Activated T-helper 1 cell treated with anti-CD3 and anti-CD28 coated beads, Interleukin-2, amount 50 U/mL, for 16 hours (primary cell): ENCODE measurements around the gene FN3K.
"Not testable (repeated sequence)": the region's sequence is repeated elsewhere in the genome, so short reads cannot be mapped to it uniquely, and the experiment has no call there.

Experiments used
- DNase-seq, 2 donors: peaks; one replicate each; pipeline ENCODE4 v3.0.0-alpha.2; 2020; ENCODE audit warnings: low read depth in 1 of 2, low spot score in 1 of 2

FN3K gene

GRCh38 chr17:82772026-82772425 is 36.6 kb downstream of the FN3K start:
- no peak for DNase-seq

DNA sequence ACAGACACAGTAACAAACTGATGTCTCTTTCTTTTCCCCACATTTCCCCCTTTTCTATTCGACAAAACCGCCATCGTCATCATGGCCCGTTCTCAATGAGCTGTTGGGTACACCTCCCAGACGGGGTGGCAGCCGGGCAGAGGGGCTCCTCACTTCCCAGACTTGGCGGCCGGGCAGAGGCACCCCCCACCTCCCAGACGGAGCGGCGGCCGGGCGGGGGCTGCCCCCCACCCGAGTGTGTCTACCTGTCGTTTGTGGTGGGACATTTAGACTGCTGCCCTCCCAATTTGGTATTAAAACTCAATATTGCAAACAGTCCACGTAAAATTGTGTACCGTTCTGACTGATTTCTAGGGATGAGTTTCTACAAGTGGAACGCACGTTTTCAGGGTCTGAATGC is 39.0 kb downstream of the FN3K start:
- DNase-seq = not testable (repeated sequence)

GRCh38 chr17:82775001-82775823 is 39.8 kb downstream of the FN3K start:
- DNase-seq = no peak

GRCh38 chr17:82776454-82776853 is 41.0 kb downstream of the FN3K start:
- no peak for DNase-seq

GRCh38 chr17:82777778-82778375 is 42.5 kb downstream of the FN3K start:
- DNase-seq = not testable (repeated sequence)

DNA sequence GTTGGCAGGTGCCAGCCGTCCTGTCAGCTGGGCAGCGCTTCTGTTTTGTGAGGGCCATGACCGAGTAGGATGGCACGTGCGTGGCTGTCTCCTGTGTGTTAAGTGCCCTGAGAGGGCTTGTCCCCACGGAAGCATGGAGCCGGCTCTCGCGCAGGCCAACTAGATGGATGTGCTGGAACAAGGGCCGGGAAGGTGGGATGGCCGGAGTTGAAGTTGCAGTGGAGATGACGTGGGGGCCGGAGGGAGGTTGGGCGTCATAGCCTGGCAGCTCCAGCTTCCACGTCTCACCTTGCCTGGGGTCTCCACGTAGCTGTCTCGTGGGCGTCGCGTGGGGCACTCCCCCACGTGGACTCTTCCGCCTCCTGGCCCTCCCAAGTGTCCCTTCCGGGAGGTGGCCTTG is 44.1 kb downstream of the FN3K start:
- no peak for DNase-seq

- DNase-seq = no peak
These were observed 44.8 kb downstream of the FN3K start for GRCh38 chr17:82780195-82780594.

- no peak for DNase-seq
These were observed 45.8 kb downstream of the FN3K start for GRCh38 chr17:82780971-82781893.

- DNase-seq = peak; percentile 64 to 75
These were observed 46.5 kb downstream of the FN3K start for GRCh38 chr17:82781894-82782274.

GRCh38 chr17:82782657-82783207 is 47.3 kb downstream of the FN3K start:
- no peak for DNase-seq

GRCh38 chr17:82783498-82783897 is 48.1 kb downstream of the FN3K start:
- DNase-seq = no peak

GRCh38 chr17:82785581-82785980 is 50.2 kb downstream of the FN3K start:
- DNase-seq = not testable (repeated sequence)

- DNase-seq = no peak
These were observed 51.0 kb downstream of the FN3K start for GRCh38 chr17:82786427-82786826.

DNA sequence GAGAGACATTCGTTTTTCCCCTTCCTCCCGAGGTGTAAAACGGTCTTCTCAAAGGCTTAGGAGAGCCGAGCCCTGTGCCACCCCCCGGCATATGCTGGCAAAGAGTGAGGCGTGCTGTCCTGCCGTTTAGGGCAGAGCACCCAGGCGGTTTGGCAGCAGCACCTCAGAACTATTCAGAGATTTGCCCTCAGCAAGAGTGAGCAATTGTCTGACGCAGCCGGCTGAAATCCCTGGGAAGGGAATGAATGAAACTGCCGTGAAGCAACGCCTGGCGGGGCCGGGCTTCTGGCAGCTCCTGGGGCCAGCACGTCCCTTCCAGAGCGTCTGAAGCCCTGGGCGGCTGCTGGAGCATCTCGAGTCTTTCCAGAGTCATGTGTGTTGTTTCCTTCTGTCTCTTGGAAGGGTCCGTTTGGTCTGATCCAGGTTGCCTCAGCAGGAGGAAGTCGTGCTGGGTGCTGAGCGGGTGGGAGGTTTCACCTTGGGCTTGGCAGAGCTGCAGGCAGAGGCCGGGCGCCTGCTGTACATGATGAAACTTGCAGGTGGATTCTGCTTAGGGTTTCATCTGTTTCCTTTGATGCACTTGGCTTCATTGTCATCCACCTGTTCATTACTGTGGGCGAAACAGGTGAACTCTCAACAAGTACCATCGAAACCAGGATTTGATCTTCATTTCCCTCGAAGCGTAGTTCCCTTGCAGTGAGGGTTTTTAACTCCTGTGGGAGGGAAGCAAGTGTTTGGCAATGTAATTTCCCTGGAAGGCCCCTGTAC is 51.9 kb downstream of the FN3K start:
- DNase-seq = no peak

GRCh38 chr17:82788206-82789001 is 53.0 kb downstream of the FN3K start:
- no peak for DNase-seq

DNA sequence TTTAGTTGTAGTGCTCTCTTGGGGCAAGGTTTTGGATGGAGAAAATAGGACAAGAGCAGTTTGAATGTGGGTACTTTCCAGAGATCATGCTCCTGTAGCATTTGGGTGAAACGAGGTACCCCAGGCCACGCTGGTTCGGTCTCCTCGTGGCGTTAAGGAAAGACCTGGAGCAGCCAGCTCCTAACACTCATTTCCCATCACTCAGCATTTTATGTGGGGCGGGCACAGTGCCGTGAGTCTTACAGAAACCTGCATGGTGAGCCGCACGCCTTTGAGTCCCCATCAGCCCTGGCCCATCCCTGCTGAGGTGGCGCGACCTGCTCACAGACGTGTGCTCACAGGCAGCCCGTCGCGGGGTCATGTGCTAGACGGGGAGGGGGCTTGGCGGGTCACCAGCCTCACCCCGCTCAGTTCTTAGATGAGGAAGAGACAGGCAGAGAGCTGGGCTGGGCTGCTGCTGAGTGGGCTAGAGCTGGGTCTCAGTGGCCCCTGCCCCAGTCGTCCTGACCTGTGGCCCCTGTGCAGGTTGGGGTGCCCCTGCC is 53.7 kb downstream of the FN3K start:
- no peak for DNase-seq

GRCh38 chr17:82789806-82790205 is 54.4 kb downstream of the FN3K start:
- DNase-seq = no peak

- DNase-seq = no peak
These were observed 55.0 kb downstream of the FN3K start for GRCh38 chr17:82790391-82790790.

DNA sequence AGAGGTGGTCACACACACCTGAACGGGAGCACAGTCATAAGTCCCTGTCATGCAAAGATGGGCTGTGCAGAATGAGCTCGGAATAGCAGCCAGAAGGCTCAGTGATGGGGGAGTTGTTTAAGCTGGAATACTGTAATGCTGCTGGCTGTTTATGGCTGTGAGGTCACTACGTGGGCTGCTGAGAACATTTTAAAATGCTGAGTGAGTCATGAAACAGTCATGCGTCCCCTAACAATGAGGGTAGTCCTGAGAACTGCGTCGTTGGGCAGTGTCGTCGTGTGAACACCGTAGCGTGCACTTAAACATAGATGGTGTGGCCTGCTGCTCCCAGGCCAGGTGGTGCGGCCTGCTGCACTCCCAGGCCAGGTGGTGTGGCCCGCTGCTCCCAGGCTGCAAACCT is 56.1 kb downstream of the FN3K start:
- no peak for DNase-seq
